ENCODE results near the gene PGAM2.
"Not testable (repeated sequence)": the region's sequence is repeated elsewhere in the genome, so short reads cannot be mapped to it uniquely, and the experiment has no call there.

DNA sequence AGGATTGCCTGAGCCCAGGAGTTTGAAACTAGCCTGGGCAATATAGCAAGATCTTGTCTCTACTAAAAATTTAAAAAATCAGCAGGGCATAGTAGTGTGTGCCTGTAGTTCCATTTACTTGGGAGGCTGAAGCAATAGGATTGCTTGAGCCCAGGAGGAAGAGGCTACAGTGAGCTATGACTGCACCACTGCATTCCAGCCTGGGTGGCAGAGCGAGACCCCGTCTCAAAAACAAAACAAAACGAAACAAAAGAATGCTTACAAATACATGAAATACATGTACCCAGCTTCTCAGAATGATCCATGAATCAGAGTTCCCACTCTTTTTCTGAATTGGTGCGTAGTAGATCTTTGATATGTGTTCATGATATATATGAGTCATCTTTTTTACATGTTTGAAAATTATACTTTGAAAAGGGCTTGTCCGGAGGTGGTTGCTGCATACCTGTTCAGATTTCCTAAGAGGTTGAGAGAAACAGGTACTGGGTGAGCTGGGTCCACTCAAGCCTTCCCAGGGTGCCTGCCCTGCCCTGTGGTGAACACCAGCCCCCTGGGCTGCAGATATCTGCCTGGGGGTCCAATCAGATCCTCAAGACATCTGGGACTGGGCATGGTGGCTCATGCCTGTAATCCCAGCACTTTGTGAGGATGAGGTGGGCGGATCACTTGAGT, 42.4 kb downstream of the PGAM2 start:
- TF ChIP-seq CTCF (IDR thresholded peaks at IDR 0.05; ENCODE audit: poor library complexity); EZH2 (IDR thresholded peaks at IDR 0.05; ENCODE audit: borderline replicate concordance): not testable (repeated sequence)

All from hepatocyte (in vitro differentiated cells).